Left lung (tissue), 10 donors: ENCODE results near the gene GATAD2A. TPM values are rescaled to one million over a fixed set of nuclear protein-coding genes. Genes with fewer than 3 reads are reported as not detected.
A peak's percentile ranks its signal among the peaks of the same experiment; 100 is the strongest.

Experiments
- ATAC-seq: fragments of 200-7000 bp; cut with Tn5 transposase; one replicate; pipeline ENCODE4 v1.9.1; 2020; ENCODE audit warnings: moderate library complexity
- DNase-seq, 4 donors: peaks; one replicate each; pipeline ENCODE4 v3.0.0-alpha.2; 2013 to 2020
- H3K27ac ChIP-seq, 2 donors: fragments of 200-600 bp; sonication (generic) in 1 of 2; one replicate each; pipeline versions ENCODE4 v1.5.0 to v1.8.0; 2020 to 2021
- H3K27me3 ChIP-seq, 2 donors: fragments of 200-600 bp; sonication (generic) in 1 of 2; one replicate each; pipeline versions ENCODE4 v1.5.0 to v1.8.0; 2020 to 2021
- H3K36me3 ChIP-seq, 2 donors: fragments of 200-600 bp; sonication (generic) in 1 of 2; one replicate each; pipeline versions ENCODE4 v1.5.0 to v1.8.0; 2020 to 2021
- H3K4me1 ChIP-seq, 2 donors: fragments of 200-600 bp; one replicate each; pipeline ENCODE4 v1.8.0; 2021
- H3K4me3 ChIP-seq, 2 donors: fragments of 200-600 bp; sonication (generic) in 1 of 2; one replicate each; pipeline versions ENCODE4 v1.5.0 to v1.8.0; 2020 to 2021; ENCODE audit warnings: mild to moderate bottlenecking in 1 of 2
- H3K9me3 ChIP-seq, 2 donors: fragments of 200-600 bp; sonication (generic) in 1 of 2; one replicate each; pipeline versions ENCODE4 v1.5.0 to v1.8.0; 2020 to 2021
- intact Hi-C, 2 donors: fragments of 100-400 bp; cut with DNase I; formaldehyde crosslinking; loops; one replicate each; pipeline versions ENCODE4 v1.11.2 to v1.14.2; 2022
- polyA plus RNA-seq, 6 donors: library from polyadenylated mRNA; unstranded; fragments of 120-200 nt; gene quantifications; one replicate each; pipeline ENCODE4 v1.2.1, GENCODE V29; 2013; ENCODE audit not compliant: insufficient read length in 6 of 6
- total RNA-seq, 2 donors: library from RNA; stranded (reverse); fragmentation: NEBNext Ultra II Directional; extraction: Animal tissue kit (Norgen Biotek cat#: 25700); gene quantifications; one replicate each; pipeline ENCODE4 v1.2.1, GENCODE V29; 2021
- TF ChIP-seq, protein P1 (sequence below), 2 donors: fragments of 200-600 bp; sonication (generic) in 1 of 2; IDR thresholded peaks; one replicate each; pipeline versions ENCODE4 v1.5.0 to v1.8.0; 2021; ENCODE audit warnings: antibody characterized with exemption in 2 of 2
- donor health status: DM: no; HTN: yes; CAD: no.
- donor health status: DM: no; HTN: no; CAD: no.

GATAD2A gene
- total and polyA plus RNA-seq, 8 donors, result 39.3 to 97.3 (median 49.0) TPM

DNA sequence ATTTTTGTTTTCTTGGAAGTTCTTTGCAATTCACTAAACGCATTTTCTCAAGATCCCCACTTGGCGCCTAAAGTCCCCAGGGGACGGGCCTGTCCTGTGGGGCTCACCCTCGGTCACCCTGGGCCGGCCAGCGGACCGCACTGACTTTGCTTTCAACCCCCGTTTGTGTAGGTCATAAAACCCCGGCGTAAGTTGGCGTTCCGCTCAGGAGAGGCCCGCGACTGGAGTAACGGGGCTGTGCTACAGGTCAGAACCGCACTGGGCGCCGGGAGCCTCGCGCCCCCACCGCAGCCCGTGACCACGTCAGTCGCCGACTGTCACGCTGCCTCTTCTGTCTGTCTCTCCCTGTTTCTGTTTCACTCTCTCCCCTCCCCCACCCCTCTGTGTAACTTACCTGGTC lies 96.3 kb downstream of the GATAD2A start:
- H3K27ac ChIP-seq, result no peak overlapping the region
- ATAC-seq, result no peak
- no peak overlapping the region for H3K4me3 ChIP-seq
- no peak for DNase-seq
- H3K9me3 ChIP-seq, result no peaks in the 10 kb centered on the region
- TF ChIP-seq, protein P1, sequence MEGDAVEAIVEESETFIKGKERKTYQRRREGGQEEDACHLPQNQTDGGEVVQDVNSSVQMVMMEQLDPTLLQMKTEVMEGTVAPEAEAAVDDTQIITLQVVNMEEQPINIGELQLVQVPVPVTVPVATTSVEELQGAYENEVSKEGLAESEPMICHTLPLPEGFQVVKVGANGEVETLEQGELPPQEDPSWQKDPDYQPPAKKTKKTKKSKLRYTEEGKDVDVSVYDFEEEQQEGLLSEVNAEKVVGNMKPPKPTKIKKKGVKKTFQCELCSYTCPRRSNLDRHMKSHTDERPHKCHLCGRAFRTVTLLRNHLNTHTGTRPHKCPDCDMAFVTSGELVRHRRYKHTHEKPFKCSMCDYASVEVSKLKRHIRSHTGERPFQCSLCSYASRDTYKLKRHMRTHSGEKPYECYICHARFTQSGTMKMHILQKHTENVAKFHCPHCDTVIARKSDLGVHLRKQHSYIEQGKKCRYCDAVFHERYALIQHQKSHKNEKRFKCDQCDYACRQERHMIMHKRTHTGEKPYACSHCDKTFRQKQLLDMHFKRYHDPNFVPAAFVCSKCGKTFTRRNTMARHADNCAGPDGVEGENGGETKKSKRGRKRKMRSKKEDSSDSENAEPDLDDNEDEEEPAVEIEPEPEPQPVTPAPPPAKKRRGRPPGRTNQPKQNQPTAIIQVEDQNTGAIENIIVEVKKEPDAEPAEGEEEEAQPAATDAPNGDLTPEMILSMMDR (IDR thresholded peaks at IDR 0.05), result no peak
- no peaks in the 10 kb centered on the region for H3K4me1 ChIP-seq
- H3K36me3 ChIP-seq, result peaks cover 0 to 100% of the 10 kb centered on the region in 2 donors
- intact Hi-C loops, result no loop called here
- no peaks in the 10 kb centered on the region for H3K27me3 ChIP-seq

DNA sequence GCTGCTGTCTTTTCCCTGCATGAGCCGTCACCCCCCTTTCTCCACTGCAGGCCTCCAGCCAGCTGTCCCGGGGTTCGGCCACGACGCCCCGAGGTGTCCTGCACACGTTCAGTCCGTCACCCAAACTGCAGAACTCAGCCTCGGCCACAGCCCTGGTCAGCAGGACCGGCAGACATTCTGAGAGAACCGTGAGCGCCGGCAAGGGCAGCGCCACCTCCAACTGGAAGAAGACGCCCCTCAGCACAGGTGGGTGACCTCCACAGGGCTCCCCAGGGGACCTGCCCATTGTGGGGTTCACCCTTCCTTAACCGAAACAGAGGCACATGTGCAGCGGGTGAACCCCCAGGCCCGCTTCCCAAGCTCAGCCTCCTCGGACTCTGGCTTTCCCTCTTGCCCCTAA lies 96.8 kb downstream of the GATAD2A start:
- H3K4me1 ChIP-seq, result no peaks in the 10 kb centered on the region
- H3K9me3 ChIP-seq, result no peaks in the 10 kb centered on the region
- DNase-seq (no peak), ATAC-seq (no peak)
- TF ChIP-seq, protein P1 (IDR thresholded peaks at IDR 0.05), result no peak
- H3K36me3 ChIP-seq, result peaks cover 0 to 100% of the 10 kb centered on the region in 2 donors
- intact Hi-C loops, result no loop called here
- H3K27me3 ChIP-seq, result no peaks in the 10 kb centered on the region
- no peak overlapping the region for H3K4me3 ChIP-seq
- H3K27ac ChIP-seq, result no peak overlapping the region

DNA sequence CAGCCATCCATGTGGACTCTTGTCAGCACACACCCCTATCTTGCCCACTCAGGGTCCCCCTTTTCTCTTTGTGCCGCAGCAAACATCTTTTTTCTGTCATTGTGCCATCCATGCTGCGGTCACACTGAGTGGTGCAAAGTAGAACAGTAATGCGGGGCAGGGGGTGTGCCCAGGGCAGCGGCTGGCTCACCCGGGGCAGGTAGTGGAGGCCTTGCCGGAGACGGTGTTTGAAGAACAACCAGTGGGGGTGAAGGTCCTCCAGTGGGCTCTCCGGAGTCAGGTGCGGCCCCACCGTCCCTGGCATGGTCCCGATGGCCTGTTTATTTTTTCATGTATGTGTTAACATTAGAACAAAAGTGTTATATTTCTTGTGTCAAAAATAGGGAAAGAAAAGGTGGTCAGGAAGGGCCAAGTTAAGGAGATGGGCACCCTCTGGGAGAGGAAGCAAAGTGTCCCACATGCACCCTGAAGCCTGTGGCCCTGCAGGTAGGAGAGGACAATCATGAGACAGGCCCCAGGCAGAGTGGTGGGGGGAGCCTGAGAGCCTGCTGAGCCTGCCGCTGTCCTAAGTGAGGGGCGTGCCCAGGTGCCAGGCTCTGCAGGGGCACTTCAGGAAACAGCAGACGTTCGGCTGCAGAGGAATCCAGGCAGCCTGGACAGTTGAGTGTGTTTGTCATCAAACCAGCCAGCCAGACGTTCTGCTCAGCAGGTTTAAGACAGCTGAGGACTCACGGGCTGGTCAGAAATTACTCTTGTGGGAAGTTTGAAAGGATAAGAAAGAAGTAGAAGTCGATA lies 97.5 kb downstream of the GATAD2A start:
- H3K36me3 ChIP-seq, result peaks cover 0 to 100% of the 10 kb centered on the region in 2 donors
- peak; percentile 89 for ATAC-seq

GRCh38 chr19:19504754-19505668 lies 99.5 kb downstream of the GATAD2A start:
- ATAC-seq (no peak), DNase-seq (no peak)
- Histone ChIP-seq H3K27me3 (no peaks in the 10 kb centered on the region), H3K4me3 (no peak overlapping the region), H3K9me3 (no peaks in the 10 kb centered on the region), H3K36me3 (peaks cover 0 to 84% of the 10 kb centered on the region in 2 donors), H3K4me1 (no peaks in the 10 kb centered on the region), H3K27ac (no peak overlapping the region)
- TF ChIP-seq, protein P1 (IDR thresholded peaks at IDR 0.05), result no peak
- intact Hi-C loops, result no loop called here

More for the DNA sequence above, 97.5 kb downstream of the GATAD2A start:
- Histone ChIP-seq H3K9me3 (no peaks in the 10 kb centered on the region), H3K27ac (no peak overlapping the region), H3K4me3 (no peak overlapping the region), H3K4me1 (no peaks in the 10 kb centered on the region), H3K27me3 (no peaks in the 10 kb centered on the region)
- peak in 3 of 4 donors; percentile 46 to 69 (median 63) for DNase-seq
- TF ChIP-seq, protein P1 (IDR thresholded peaks at IDR 0.05), result no peak
- intact Hi-C loops, result no loop called here
